A549 (cell line): ENCODE measurements around the gene ANO6.

ENCODE experiments used
- CHD2 ChIP-seq: fragments of 150-350 bp; IDR thresholded peaks from 2 replicates; pipeline ENCODE4 v1.6.1; 2014; ENCODE audit warnings: low read length; ENCODE audit not compliant: partially characterized antibody
- CTCF ChIP-seq: fragments of >200 bp; sonication (Bioruptor Twin); formaldehyde crosslinking; IDR thresholded peaks from 3 replicates; pipeline ENCODE4 v1.5.1; 2016
- EP300 ChIP-seq, 2 experiments: fragments of >200 bp; sonication (Bioruptor Twin); formaldehyde crosslinking; IDR thresholded peaks; 2 replicates in 1 of 2; 3 replicates in 1 of 2; pipeline ENCODE4 v1.6.1; 2016 to 2017
- FOXS1 ChIP-seq: fragments of 250-450 bp; sonication (Bioruptor Pico); IDR thresholded peaks from 2 replicates; pipeline ENCODE4 v1.5.0; 2020; ENCODE audit warnings: mild to moderate bottlenecking, moderate library complexity
- HMGXB4 ChIP-seq: fragments of 250-450 bp; sonication (Bioruptor Pico); IDR thresholded peaks from 2 replicates; pipeline ENCODE4 v1.5.0; 2021; ENCODE audit warnings: mild to moderate bottlenecking, moderate library complexity, borderline replicate concordance
- KDM1A ChIP-seq: fragments of 200-600 bp; sonication (generic); IDR thresholded peaks from 2 replicates; pipeline ENCODE4 v1.6.1; 2016; ENCODE audit warnings: low read depth, mild to moderate bottlenecking
- POLR2A ChIP-seq: IDR thresholded peaks from 2 replicates; pipeline ENCODE4 v1.6.1; 2012; ENCODE audit warnings: mild to moderate bottlenecking, low read length
- RCOR1 ChIP-seq: fragments of 150-350 bp; IDR thresholded peaks from 2 replicates; pipeline ENCODE4 v1.6.1; 2014; ENCODE audit warnings: antibody characterized with exemption, low read length, low read depth
- ZC3H11A ChIP-seq: fragments of 450-650 bp; IDR thresholded peaks from 2 replicates; pipeline ENCODE4 v1.6.1; 2014; ENCODE audit warnings: antibody characterized with exemption, mild to moderate bottlenecking
- TF ChIP-seq, protein P1 (sequence below): IDR thresholded peaks from 2 replicates; pipeline ENCODE4 v1.6.1; 2012

GRCh38 chr12:45473636-45474035 lies 257.7 kb downstream of the ANO6 start:
- TF ChIP-seq CTCF (no peak), POLR2A (no peak), HMGXB4 (CRISPR knock-in tag) (no peak), KDM1A (no peak), CHD2 (no peak), ZC3H11A (no peak), FOXS1 (no peak), RCOR1 (no peak), EP300 (IDR thresholded peaks at IDR 0.05) (no peak)
- TF ChIP-seq, protein P1, sequence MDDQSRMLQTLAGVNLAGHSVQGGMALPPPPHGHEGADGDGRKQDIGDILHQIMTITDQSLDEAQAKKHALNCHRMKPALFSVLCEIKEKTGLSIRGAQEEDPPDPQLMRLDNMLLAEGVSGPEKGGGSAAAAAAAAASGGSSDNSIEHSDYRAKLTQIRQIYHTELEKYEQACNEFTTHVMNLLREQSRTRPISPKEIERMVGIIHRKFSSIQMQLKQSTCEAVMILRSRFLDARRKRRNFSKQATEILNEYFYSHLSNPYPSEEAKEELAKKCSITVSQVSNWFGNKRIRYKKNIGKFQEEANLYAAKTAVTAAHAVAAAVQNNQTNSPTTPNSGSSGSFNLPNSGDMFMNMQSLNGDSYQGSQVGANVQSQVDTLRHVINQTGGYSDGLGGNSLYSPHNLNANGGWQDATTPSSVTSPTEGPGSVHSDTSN, result no peak
